H9 (cell line): ENCODE data around the gene GPD1L. TPM values are rescaled to one million over a fixed set of nuclear protein-coding genes. Genes with fewer than 3 reads are reported as not detected.
"Not testable (repeated sequence)": the region's sequence is repeated elsewhere in the genome, so short reads cannot be mapped to it uniquely, and the experiment has no call there.

Source experiments
- DNase-seq: peaks from one replicate; pipeline ENCODE4 v3.0.0-alpha.2; 2017
- H2AFZ ChIP-seq: one replicate; pipeline ENCODE4 v1.6.1; 2013; ENCODE audit warnings: mild to moderate bottlenecking, low read length, control low read depth, moderate library complexity
- H2AK5ac ChIP-seq: 2 replicates; pipeline ENCODE4 v1.6.1; 2013; ENCODE audit warnings: low read length, control low read depth, mixed read lengths; ENCODE audit not compliant: insufficient read length
- H2BK120ac ChIP-seq: one replicate; pipeline ENCODE4 v1.6.1; 2013; ENCODE audit warnings: low read depth, mild to moderate bottlenecking, low read length, control low read depth, inconsistent platforms; ENCODE audit not compliant: poor library complexity, severe bottlenecking
- H2BK12ac ChIP-seq: 2 replicates; pipeline ENCODE4 v1.6.1; 2013; ENCODE audit warnings: low read length, control low read depth, mixed read lengths, low read depth; ENCODE audit not compliant: insufficient read length
- H2BK15ac ChIP-seq: 2 replicates; pipeline ENCODE4 v1.6.1; 2013; ENCODE audit warnings: low read depth, low read length, control low read depth
- H2BK20ac ChIP-seq: one replicate; pipeline ENCODE4 v1.6.1; 2013; ENCODE audit warnings: low read depth, mild to moderate bottlenecking, low read length, control low read depth, inconsistent platforms; ENCODE audit not compliant: poor library complexity, severe bottlenecking
- H2BK5ac ChIP-seq: 2 replicates; pipeline ENCODE4 v1.6.1; 2013; ENCODE audit warnings: low read length, control low read depth, mixed read lengths; ENCODE audit not compliant: insufficient read length
- H3K14ac ChIP-seq: 2 replicates; pipeline ENCODE4 v1.6.1; 2013; ENCODE audit warnings: low read length, control low read depth; ENCODE audit not compliant: insufficient read depth
- H3K18ac ChIP-seq: 2 replicates; pipeline ENCODE4 v1.6.1; 2013; ENCODE audit warnings: low read depth, mild to moderate bottlenecking, mixed read lengths, low read length, control low read depth; ENCODE audit not compliant: insufficient read length
- H3K23ac ChIP-seq: 2 replicates; pipeline ENCODE4 v1.6.1; 2013; ENCODE audit warnings: low read length, control low read depth, mixed read lengths, low read depth; ENCODE audit not compliant: insufficient read length
- H3K23me2 ChIP-seq: 2 replicates; pipeline ENCODE4 v1.6.1; 2013; ENCODE audit warnings: low read depth, mild to moderate bottlenecking, mixed read lengths, low read length, control low read depth; ENCODE audit not compliant: insufficient read length, poor library complexity, severe bottlenecking
- H3K27ac ChIP-seq: 2 replicates; pipeline ENCODE4 v1.5.1; 2013; ENCODE audit warnings: low read length, control low read depth, mixed read lengths, low read depth; ENCODE audit not compliant: insufficient read length
- H3K27me3 ChIP-seq: 2 replicates; pipeline ENCODE4 v1.6.1; 2013; ENCODE audit warnings: low read length, control low read depth, inconsistent platforms; ENCODE audit not compliant: insufficient read depth
- H3K4ac ChIP-seq: 2 replicates; pipeline ENCODE4 v1.6.1; 2013; ENCODE audit warnings: low read depth, mild to moderate bottlenecking, control low read depth, inconsistent platforms, low read length, moderate library complexity
- H3K4me1 ChIP-seq: 2 replicates; pipeline ENCODE4 v1.6.1; 2013; ENCODE audit warnings: low read length, control low read depth, inconsistent platforms; ENCODE audit not compliant: insufficient read depth
- H3K4me2 ChIP-seq: 2 replicates; pipeline ENCODE4 v1.6.1; 2013; ENCODE audit warnings: low read length, control low read depth, mixed read lengths; ENCODE audit not compliant: insufficient read length, insufficient read depth
- H3K56ac ChIP-seq: 2 replicates; pipeline ENCODE4 v1.6.1; 2013; ENCODE audit warnings: low read depth, mild to moderate bottlenecking, mixed read lengths, low read length, control low read depth; ENCODE audit not compliant: insufficient read length
- H3K79me1 ChIP-seq: 2 replicates; pipeline ENCODE4 v1.6.1; 2013; ENCODE audit warnings: low read depth, mild to moderate bottlenecking, moderate library complexity, low read length, control low read depth, inconsistent platforms; ENCODE audit not compliant: insufficient read depth, poor library complexity, severe bottlenecking
- H3K79me2 ChIP-seq: 2 replicates; pipeline ENCODE4 v1.6.1; 2013; ENCODE audit warnings: low read length, control low read depth, inconsistent platforms; ENCODE audit not compliant: insufficient read depth
- H3K9ac ChIP-seq: 2 replicates; pipeline ENCODE4 v1.6.1; 2013; ENCODE audit warnings: low read length, control low read depth, mixed read lengths; ENCODE audit not compliant: insufficient read length; ENCODE audit errors: extremely low read depth
- H3K9me3 ChIP-seq: one replicate; pipeline ENCODE4 v1.6.1; 2013; ENCODE audit warnings: low read depth, low read length, inconsistent platforms; ENCODE audit not compliant: control insufficient read depth
- H3T11ph ChIP-seq: one replicate; pipeline ENCODE4 v1.6.1; 2013; ENCODE audit warnings: mild to moderate bottlenecking, low read length, control low read depth, inconsistent platforms
- H4K20me1 ChIP-seq: one replicate; pipeline ENCODE4 v1.6.1; 2013; ENCODE audit not compliant: control insufficient read depth, insufficient read length, insufficient read depth
- H4K5ac ChIP-seq: 2 replicates; pipeline ENCODE4 v1.6.1; 2013; ENCODE audit warnings: low read depth, mild to moderate bottlenecking, mixed read lengths, low read length, control low read depth; ENCODE audit not compliant: insufficient read length
- H4K8ac ChIP-seq: replicated peaks from 2 replicates; pipeline ENCODE4 v1.6.1; 2013; ENCODE audit warnings: low read length, control low read depth, mixed read lengths, low read depth; ENCODE audit not compliant: insufficient read length
- H4K91ac ChIP-seq: 2 replicates; pipeline ENCODE4 v1.6.1; 2013; ENCODE audit warnings: low read depth, mild to moderate bottlenecking, moderate library complexity, mixed read lengths, low read length, control low read depth; ENCODE audit not compliant: insufficient read length
- H3K27ac Mint-ChIP-seq, 3 experiments: 2 replicates in 2 of 3; 3 replicates in 1 of 3; pipeline ENCODE4 v1.8.0; 2020 to 2021; ENCODE audit warnings: mixed read lengths in 3 of 3, mild to moderate bottlenecking in 1 of 3, moderate library complexity in 1 of 3
- H3K27me3 Mint-ChIP-seq: 2 replicates; pipeline ENCODE4 v1.8.0; 2021; ENCODE audit warnings: low read depth, mild to moderate bottlenecking, moderate library complexity, mixed read lengths
- H3K36me3 Mint-ChIP-seq, 3 experiments: 2 replicates in 2 of 3; 3 replicates in 1 of 3; pipeline ENCODE4 v1.8.0; 2020 to 2021; ENCODE audit warnings: low read depth in 3 of 3, mixed read lengths in 3 of 3; ENCODE audit not compliant: insufficient read depth in 1 of 3
- H3K4me1 Mint-ChIP-seq, 2 experiments: 2 replicates each; pipeline ENCODE4 v1.8.0; 2020; ENCODE audit warnings: mixed read lengths in 2 of 2
- H3K4me3 Mint-ChIP-seq, 2 experiments: 2 replicates in 1 of 2; 3 replicates in 1 of 2; pipeline ENCODE4 v1.8.0; 2020 to 2021; ENCODE audit warnings: mild to moderate bottlenecking in 2 of 2, mixed read lengths in 2 of 2, moderate library complexity in 1 of 2
- H3K9me3 Mint-ChIP-seq, 2 experiments: 2 replicates in 1 of 2; 3 replicates in 1 of 2; pipeline ENCODE4 v1.8.0; 2020; ENCODE audit warnings: mild to moderate bottlenecking in 2 of 2, mixed read lengths in 2 of 2, moderate library complexity in 1 of 2
- WGBS: extraction: QIAGEN DNeasy Blood & Tissue Kit; methylation state at CpG from one replicate; pipeline ENCODE4 v1.1.7; 2013; ENCODE audit warnings: missing lambda C conversion rate, low lambda C conversion rate, mixed read lengths; ENCODE audit not compliant: insufficient read length; ENCODE audit errors: extremely low coverage; 5-methylcytosine and 5-hydroxymethylcytosine counted together
- total RNA-seq: library from RNA; stranded (reverse); gene quantifications from 2 replicates; pipeline ENCODE4 v1.2.1, GENCODE V29; 2021
- TF ChIP-seq, protein P1 (sequence below): fragments of 200-600 bp; sonication (generic); conservative IDR thresholded peaks from 3 replicates; pipeline ENCODE4 v1.8.0; 2021; ENCODE audit warnings: antibody characterized with exemption, mild to moderate bottlenecking

Gene GPD1L
- total RNA-seq, 1 experiment from 2014 or later, result 3.7 TPM

DNA sequence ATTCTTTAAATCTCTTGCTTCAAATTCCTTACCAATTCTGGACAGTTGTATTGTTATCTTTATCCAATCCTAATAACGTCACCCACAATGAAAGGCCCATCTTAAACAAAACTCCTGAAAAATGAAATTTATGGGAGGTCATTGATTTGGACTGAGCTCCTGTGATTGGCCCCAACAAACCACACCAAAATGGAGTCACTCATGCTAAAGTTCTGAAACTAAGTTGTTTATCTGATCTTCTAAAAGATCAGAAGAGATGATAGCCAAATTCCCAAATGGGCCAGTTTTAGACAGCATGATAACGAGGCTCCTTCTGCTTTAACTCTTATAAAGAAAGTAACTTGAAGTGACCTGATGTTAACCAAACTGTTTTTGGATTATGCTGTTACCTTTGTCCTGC is 39.7 kb upstream of the GPD1L start:
- Mint-ChIP-seq H3K4me1 (no peaks in the 10 kb centered on the region), H3K27ac (no peak overlapping the region), H3K36me3 (peaks cover 0 to 18% (median 7%) of the 10 kb centered on the region in 3 experiments; a peak in 5 of 7 replicates), H3K27me3 (peaks cover 8% of the 10 kb centered on the region), H3K4me3 (no peak overlapping the region), H3K9me3 (peaks cover 12 to 19% of the 10 kb centered on the region in 2 experiments)
- Histone ChIP-seq H3K14ac (no peak overlapping the region), H2BK12ac (no peak overlapping the region), H3K4me2 (no peak overlapping the region), H2AK5ac (no peak overlapping the region), H4K5ac (no peak overlapping the region), H3K18ac (no peak overlapping the region), H2BK5ac (no peak overlapping the region), H3T11ph (no peak overlapping the region), H3K27ac (no peak overlapping the region), H3K27me3 (no peaks in the 10 kb centered on the region), H3K9me3 (no peaks in the 10 kb centered on the region), H2BK20ac (no peak overlapping the region), H3K56ac (no peak overlapping the region), H2BK15ac (no peak overlapping the region), H4K20me1 (no peaks in the 10 kb centered on the region), H2AFZ (no peak overlapping the region), H2BK120ac (no peak overlapping the region), H3K4ac (no peak overlapping the region), H4K91ac (no peak overlapping the region), H4K8ac (no peak overlapping the region), H3K79me1 (no peaks in the 10 kb centered on the region), H3K23ac (no peak overlapping the region), H3K9ac (no peak overlapping the region), H3K79me2 (no peaks in the 10 kb centered on the region), H3K23me2 (no peaks in the 10 kb centered on the region), H3K4me1 (no peaks in the 10 kb centered on the region)
- WGBS, result no CpG with 5 or more reads among the region's 2 CpGs
- TF ChIP-seq, protein P1, sequence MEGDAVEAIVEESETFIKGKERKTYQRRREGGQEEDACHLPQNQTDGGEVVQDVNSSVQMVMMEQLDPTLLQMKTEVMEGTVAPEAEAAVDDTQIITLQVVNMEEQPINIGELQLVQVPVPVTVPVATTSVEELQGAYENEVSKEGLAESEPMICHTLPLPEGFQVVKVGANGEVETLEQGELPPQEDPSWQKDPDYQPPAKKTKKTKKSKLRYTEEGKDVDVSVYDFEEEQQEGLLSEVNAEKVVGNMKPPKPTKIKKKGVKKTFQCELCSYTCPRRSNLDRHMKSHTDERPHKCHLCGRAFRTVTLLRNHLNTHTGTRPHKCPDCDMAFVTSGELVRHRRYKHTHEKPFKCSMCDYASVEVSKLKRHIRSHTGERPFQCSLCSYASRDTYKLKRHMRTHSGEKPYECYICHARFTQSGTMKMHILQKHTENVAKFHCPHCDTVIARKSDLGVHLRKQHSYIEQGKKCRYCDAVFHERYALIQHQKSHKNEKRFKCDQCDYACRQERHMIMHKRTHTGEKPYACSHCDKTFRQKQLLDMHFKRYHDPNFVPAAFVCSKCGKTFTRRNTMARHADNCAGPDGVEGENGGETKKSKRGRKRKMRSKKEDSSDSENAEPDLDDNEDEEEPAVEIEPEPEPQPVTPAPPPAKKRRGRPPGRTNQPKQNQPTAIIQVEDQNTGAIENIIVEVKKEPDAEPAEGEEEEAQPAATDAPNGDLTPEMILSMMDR, result no peak
- no peak for DNase-seq

DNA sequence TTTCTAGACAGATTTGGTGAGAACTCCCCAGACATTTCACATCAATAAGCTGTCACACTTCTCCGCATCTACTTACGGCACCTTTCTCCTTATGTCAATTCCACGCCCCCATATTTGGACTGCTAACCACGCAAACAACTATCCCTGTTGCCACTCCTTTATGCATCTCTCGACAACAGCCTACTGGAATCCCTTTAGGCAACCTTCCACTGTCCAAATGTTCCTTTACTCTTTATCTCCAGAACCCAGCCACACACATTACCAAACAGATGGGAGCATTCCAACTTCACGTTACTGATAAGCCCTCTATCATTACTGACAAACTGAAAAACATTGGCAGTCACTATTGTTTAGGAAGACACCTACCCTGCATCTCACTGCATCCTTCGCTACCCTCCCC is 32.2 kb upstream of the GPD1L start:
- not testable (repeated sequence) for H4K20me1 ChIP-seq, H3K4ac ChIP-seq, H3K23ac ChIP-seq, H3K27ac ChIP-seq, DNase-seq, H3K79me2 ChIP-seq, H3K79me1 ChIP-seq, H4K5ac ChIP-seq, H3K23me2 ChIP-seq, H3K4me1 Mint-ChIP-seq, H3K9ac ChIP-seq, H2BK5ac ChIP-seq, H3K9me3 Mint-ChIP-seq, H3T11ph ChIP-seq, H3K9me3 ChIP-seq, H3K18ac ChIP-seq, H2BK20ac ChIP-seq, H4K91ac ChIP-seq, H3K4me1 ChIP-seq, H3K27me3 ChIP-seq, H2AK5ac ChIP-seq, H2BK15ac ChIP-seq, H3K4me2 ChIP-seq, H2AFZ ChIP-seq, H3K14ac ChIP-seq, H2BK12ac ChIP-seq, H3K4me3 Mint-ChIP-seq, H4K8ac ChIP-seq, H3K36me3 Mint-ChIP-seq, H2BK120ac ChIP-seq, H3K27ac Mint-ChIP-seq, H3K27me3 Mint-ChIP-seq, H3K56ac ChIP-seq
- no CpG with 5 or more reads among the region's 7 CpGs for WGBS
